Activated CD8-positive, alpha-beta T cell treated with anti-CD3 and anti-CD28 coated beads for 36 hours (primary cell): ENCODE results near the gene SLC39A11. TPM values are rescaled to one million over a fixed set of nuclear protein-coding genes. Genes with fewer than 3 reads are reported as not detected.

ENCODE experiments used
- ATAC-seq: fragments of 200-7000 bp; cut with Tn5 transposase; one replicate; pipeline ENCODE4 v1.10.0; 2021; ENCODE audit warnings: mild to moderate bottlenecking, moderate library complexity
- CTCF ChIA-PET: fragments of 350-600 bp; sonication (Branson Sonifier 250); formaldehyde crosslinking; loops from one replicate; lab custom pipeline; 2021; ENCODE audit warnings: antibody characterized with exemption; lab: Charles Lee
- POLR2A ChIA-PET: fragments of 350-600 bp; sonication (Branson Sonifier 250); formaldehyde crosslinking; loops from one replicate; lab custom pipeline; 2021; ENCODE audit warnings: antibody characterized with exemption; lab: Charles Lee
- DNase-seq: peaks from one replicate; pipeline ENCODE4 v3.0.0-alpha.2; 2020
- H3K27ac Mint-ChIP-seq: one replicate; pipeline ENCODE4 v1.8.0; 2021; ENCODE audit warnings: mild to moderate bottlenecking, mixed read lengths
- H3K27me3 Mint-ChIP-seq: one replicate; pipeline ENCODE4 v1.8.0; 2021; ENCODE audit warnings: mixed read lengths
- H3K36me3 Mint-ChIP-seq: one replicate; pipeline ENCODE4 v1.8.0; 2021; ENCODE audit warnings: low read depth, mixed read lengths
- H3K4me1 Mint-ChIP-seq: one replicate; pipeline ENCODE4 v1.8.0; 2021; ENCODE audit warnings: low read depth, mixed read lengths
- H3K4me3 Mint-ChIP-seq: one replicate; pipeline ENCODE4 v1.8.0; 2021; ENCODE audit warnings: mild to moderate bottlenecking, moderate library complexity, mixed read lengths
- H3K9me3 Mint-ChIP-seq: one replicate; pipeline ENCODE4 v1.8.0; 2021; ENCODE audit warnings: mixed read lengths
- CTCF ChIP-seq: fragments of 200-600 bp; IDR thresholded peaks from one replicate; pipeline ENCODE4 v1.8.0; 2022; ENCODE audit warnings: antibody characterized with exemption, mild to moderate bottlenecking
- intact Hi-C: fragments of 100-400 bp; cut with micrococcal nuclease; formaldehyde crosslinking; loops from one replicate; pipeline ENCODE4 v1.10.0; 2022
- total RNA-seq, 2 experiments: library from RNA; stranded (reverse); gene quantifications; one replicate each; pipeline ENCODE4 v1.2.3, GENCODE V29; 2021

The SLC39A11 gene
- total RNA-seq, 2 experiments from 2014 or later = 14.4 to 14.9 TPM

- POLR2A ChIA-PET = interaction anchor here (0.9 kb wide), 1 partner anchor 9 kb away, joined by 3 read pairs; no protein-coding TSS in a partner anchor
- peaks cover 13% of the 10 kb centered on the region for H3K4me1 Mint-ChIP-seq
- H3K4me3 Mint-ChIP-seq = no peak overlapping the region
- ATAC-seq = peak; percentile 87
- H3K27ac Mint-ChIP-seq = peak overlapping the region; percentile 31
- H3K27me3 Mint-ChIP-seq = no peaks in the 10 kb centered on the region
- intact Hi-C loops = no loop called here
- CTCF ChIA-PET = no interaction called here
- no peaks in the 10 kb centered on the region for H3K36me3 Mint-ChIP-seq
- TF ChIP-seq CTCF = no peak
- no peaks in the 10 kb centered on the region for H3K9me3 Mint-ChIP-seq
- peak; percentile 54 for DNase-seq
Observed at GRCh38 chr17:72931163-72931562, 161.3 kb downstream of the SLC39A11 start.

- no peak for TF ChIP-seq CTCF
- POLR2A ChIA-PET = no interaction called here
- Mint-ChIP-seq H3K27me3 (no peaks in the 10 kb centered on the region), H3K27ac (no peak overlapping the region), H3K9me3 (no peaks in the 10 kb centered on the region), H3K4me1 (peaks cover 13% of the 10 kb centered on the region), H3K36me3 (no peaks in the 10 kb centered on the region), H3K4me3 (no peak overlapping the region)
- no peak for ATAC-seq
- intact Hi-C loops = no loop called here
- DNase-seq = no peak
- CTCF ChIA-PET = no interaction called here
Observed at GRCh38 chr17:72930031-72930430, 162.5 kb downstream of the SLC39A11 start.

GRCh38 chr17:72928454-72929136 lies 163.9 kb downstream of the SLC39A11 start:
- ChIA-PET POLR2A (no interaction called here), CTCF (no interaction called here)
- DNase-seq = no peak
- ATAC-seq = no peak
- Mint-ChIP-seq H3K4me3 (no peak overlapping the region), H3K36me3 (no peaks in the 10 kb centered on the region), H3K27me3 (no peaks in the 10 kb centered on the region), H3K9me3 (no peaks in the 10 kb centered on the region), H3K4me1 (peaks cover 13% of the 10 kb centered on the region), H3K27ac (no peak overlapping the region)
- intact Hi-C loops = no loop called here
- TF ChIP-seq CTCF = no peak

- Mint-ChIP-seq H3K27me3 (no peaks in the 10 kb centered on the region), H3K4me1 (peaks cover 13% of the 10 kb centered on the region), H3K27ac (no peak overlapping the region), H3K36me3 (no peaks in the 10 kb centered on the region), H3K9me3 (no peaks in the 10 kb centered on the region), H3K4me3 (no peak overlapping the region)
- intact Hi-C loops = no loop called here
- no peak for TF ChIP-seq CTCF
- DNase-seq (no peak), ATAC-seq (no peak)
- ChIA-PET CTCF (no interaction called here), POLR2A (no interaction called here)
Observed at GRCh38 chr17:72927760-72928159, 164.7 kb downstream of the SLC39A11 start.

- ATAC-seq (no peak), DNase-seq (no peak)
- Mint-ChIP-seq H3K4me1 (peaks cover 13% of the 10 kb centered on the region), H3K27ac (no peak overlapping the region), H3K36me3 (no peaks in the 10 kb centered on the region), H3K9me3 (no peaks in the 10 kb centered on the region), H3K4me3 (no peak overlapping the region), H3K27me3 (no peaks in the 10 kb centered on the region)
- ChIA-PET POLR2A (interaction anchor here (0.5 kb wide), 1 partner anchor 207 kb away, joined by 3 read pairs; no protein-coding TSS in a partner anchor), CTCF (no interaction called here)
- no peak for TF ChIP-seq CTCF
- intact Hi-C loops = no loop called here
Observed at GRCh38 chr17:72927146-72927545, 165.3 kb downstream of the SLC39A11 start.
